ENCODE results near the gene SPOCK1. TPM values are rescaled to one million over a fixed set of nuclear protein-coding genes. Genes with fewer than 3 reads are reported as not detected.

The SPOCK1 gene
- total and polyA plus RNA-seq, 2 of the 13 experiments (the other 11 are each of a cell fraction or from before 2014, with no cell fraction given), result 0.18 to 0.29 TPM

- intact Hi-C loops (cut with micrococcal nuclease; ENCODE audit: unreplicated experiment), result no loop called here
- H3K36me3 ChIP-seq (replicated peaks in 1 of 2; ENCODE audit: control insufficient read depth in 1 of 2, insufficient read depth in 2 of 2, low read length in 2 of 2), result no peaks in the 10 kb centered on the region
- no peaks in the 10 kb centered on the region for H3K4me1 ChIP-seq (ENCODE audit: insufficient read depth, low read length)
- POLR2A ChIA-PET, result no interaction called here
- ATAC-seq, result no peak
- H3K4me2 ChIP-seq (ENCODE audit: low read depth, low read length), result no peak overlapping the region
- no peak for DNase-seq (ENCODE audit: low spot score)
- H3K27me3 ChIP-seq (ENCODE audit: control insufficient read depth in 1 of 2, insufficient read depth in 2 of 2, low read length in 2 of 2), result no peaks in the 10 kb centered on the region
- H4K20me1 ChIP-seq (ENCODE audit: insufficient read depth, low read length), result no peaks in the 10 kb centered on the region
- in situ Hi-C loops (cut with HindIII; ENCODE audit: extremely low pct_ligation_motif_present, low pct_unique_long_range_greater_than_20kb), result no loop called here
- no peaks in the 10 kb centered on the region for H3K9me3 ChIP-seq (ENCODE audit: low read length)
- no peak overlapping the region for H3K9ac ChIP-seq (ENCODE audit: insufficient read depth, low read depth, low read length)
- no peak for FAIRE-seq
- no peak overlapping the region for H3K4me3 ChIP-seq (replicated peaks in 1 of 3; ENCODE audit: insufficient read depth in 1 of 3, low read depth in 2 of 3, low read length in 3 of 3)
- CTCF ChIA-PET (ENCODE audit: low intra/inter-chr PET ratio, low total read pairs), result no interaction called here
- no TSS peak for BruUV-seq (replicated peaks)
- H3K27ac ChIP-seq (ENCODE audit: extremely low read length, insufficient read depth, low read length), result no peak overlapping the region
- no peaks in the 10 kb centered on the region for H3K79me2 ChIP-seq (ENCODE audit: insufficient read depth, low read length)
- H2AFZ ChIP-seq (ENCODE audit: low read length), result no peak overlapping the region
- WGBS (ENCODE audit: low lambda C conversion rate), result 13% methylated on average over 2 of the region's 2 CpGs
- TF ChIP-seq ZNF619 (CRISPR knock-in tag; IDR thresholded peaks at IDR 0.05), result no peak
- TF ChIP-seq UBTF (CRISPR knock-in tag; IDR thresholded peaks at IDR 0.05), result no peak
- TF ChIP-seq ZNF576 (CRISPR knock-in tag; IDR thresholded peaks at IDR 0.05), result no peak
- no peak for TF ChIP-seq ZNF562 (CRISPR knock-in tag; IDR thresholded peaks at IDR 0.05; ENCODE audit: borderline replicate concordance)
- no peak for TF ChIP-seq ZSCAN9 (CRISPR knock-in tag; IDR thresholded peaks at IDR 0.05; ENCODE audit: borderline replicate concordance)
- no peak for TF ChIP-seq ZNF367 (CRISPR knock-in tag; IDR thresholded peaks at IDR 0.05; ENCODE audit: borderline replicate concordance)
- no peak for TF ChIP-seq ZNF549 (CRISPR knock-in tag; IDR thresholded peaks at IDR 0.05)
- no peak for TF ChIP-seq ZNF160 (CRISPR knock-in tag; IDR thresholded peaks at IDR 0.05)
- no peak for TF ChIP-seq RAD51 (IDR thresholded peaks at IDR 0.05; ENCODE audit: borderline replicate concordance)
- TF ChIP-seq CREB1 (IDR thresholded peaks at IDR 0.05), result no peak
- TF ChIP-seq CREB1 (CRISPR knock-in tag; IDR thresholded peaks at IDR 0.05), result no peak
- TF ChIP-seq ZSCAN30 (CRISPR knock-in tag; IDR thresholded peaks at IDR 0.05), result no peak
- no peak for TF ChIP-seq ZNF816 (CRISPR knock-in tag; IDR thresholded peaks at IDR 0.05; ENCODE audit: borderline replicate concordance)
- TF ChIP-seq ZFP91 (CRISPR knock-in tag; IDR thresholded peaks at IDR 0.05; ENCODE audit: borderline replicate concordance), result no peak
- no peak for TF ChIP-seq ZSCAN29 (CRISPR knock-in tag; conservative IDR thresholded peaks at IDR 0.05)
- no peak for TF ChIP-seq ZNF609 (CRISPR knock-in tag; IDR thresholded peaks at IDR 0.05; ENCODE audit: borderline replicate concordance)
- no peak for TF ChIP-seq NKX3-1 (CRISPR knock-in tag; IDR thresholded peaks at IDR 0.05)
These were observed 376.6 kb downstream of the SPOCK1 start for GRCh38 chr5:137122558-137122957.
